HuH-7 (cell line): ENCODE measurements around the gene TMPRSS7.
"Not testable (repeated sequence)": the region's sequence is repeated elsewhere in the genome, so short reads cannot be mapped to it uniquely, and the experiment has no call there.

Experiments
- DNase-seq: peaks from one replicate; pipeline ENCODE4 v3.0.0; 2011; ENCODE audit warnings: low spot score

TMPRSS7 gene

GRCh38 chr3:112072387-112073060 is 38.0 kb downstream of the TMPRSS7 start:
- DNase-seq = not testable (repeated sequence)

DNA sequence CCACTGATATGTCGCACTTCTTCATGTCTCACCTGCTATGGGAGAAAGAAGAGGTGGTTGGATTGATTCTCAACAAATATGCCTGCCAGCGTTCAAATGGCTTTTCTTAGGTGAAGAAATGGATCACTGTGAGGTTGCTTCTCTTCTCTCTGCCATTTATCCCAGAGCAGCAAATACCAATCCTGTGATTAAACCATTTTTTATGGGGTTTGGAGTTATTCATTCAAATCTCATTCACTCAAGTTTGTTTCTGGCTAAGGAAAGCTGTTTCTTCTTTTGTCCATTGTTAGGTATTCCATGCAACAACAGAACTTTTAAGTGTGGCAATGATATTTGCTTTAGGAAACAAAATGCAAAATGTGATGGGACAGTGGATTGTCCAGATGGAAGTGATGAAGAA is 39.5 kb downstream of the TMPRSS7 start:
- no peak for DNase-seq

DNA sequence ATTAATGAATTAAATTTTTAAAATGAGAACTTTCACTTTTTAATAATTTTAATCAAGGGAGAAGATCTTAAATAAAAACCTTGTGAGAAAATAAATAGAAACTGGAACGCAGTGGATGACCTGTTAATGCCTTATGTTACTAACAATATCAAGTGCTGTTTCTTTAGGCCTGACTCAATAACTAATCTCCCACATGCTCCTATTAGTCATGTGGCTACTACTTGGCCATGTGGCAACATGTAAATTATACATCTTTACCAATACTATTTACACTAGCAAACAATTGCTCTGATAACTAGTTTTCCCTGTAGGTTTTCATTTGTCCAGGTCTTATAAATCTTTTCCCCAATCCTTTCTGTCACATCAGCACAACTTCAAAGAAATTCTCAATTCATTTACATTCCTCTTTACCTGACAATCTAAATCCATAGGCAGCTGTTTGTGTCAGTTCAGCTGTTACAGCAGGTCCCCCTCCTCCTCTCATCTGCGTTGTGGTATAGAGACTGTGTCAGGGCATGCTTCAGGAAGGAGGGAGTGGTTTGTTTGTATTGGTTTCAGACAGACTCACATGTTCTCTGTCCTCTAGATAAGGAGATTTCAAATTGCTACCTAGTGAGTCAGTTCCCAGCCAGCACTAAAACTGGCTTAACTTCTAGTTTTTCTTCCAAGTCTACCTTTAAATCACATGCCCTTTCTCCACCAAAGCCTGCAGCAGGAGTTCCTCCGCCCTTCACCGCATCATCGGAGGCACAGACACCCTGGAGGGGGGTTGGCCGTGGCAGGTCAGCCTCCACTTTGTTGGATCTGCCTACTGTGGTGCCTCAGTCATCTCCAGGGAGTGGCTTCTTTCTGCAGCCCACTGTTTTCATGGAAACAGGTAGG is 40.3 kb downstream of the TMPRSS7 start:
- DNase-seq = peak; percentile 73

DNA sequence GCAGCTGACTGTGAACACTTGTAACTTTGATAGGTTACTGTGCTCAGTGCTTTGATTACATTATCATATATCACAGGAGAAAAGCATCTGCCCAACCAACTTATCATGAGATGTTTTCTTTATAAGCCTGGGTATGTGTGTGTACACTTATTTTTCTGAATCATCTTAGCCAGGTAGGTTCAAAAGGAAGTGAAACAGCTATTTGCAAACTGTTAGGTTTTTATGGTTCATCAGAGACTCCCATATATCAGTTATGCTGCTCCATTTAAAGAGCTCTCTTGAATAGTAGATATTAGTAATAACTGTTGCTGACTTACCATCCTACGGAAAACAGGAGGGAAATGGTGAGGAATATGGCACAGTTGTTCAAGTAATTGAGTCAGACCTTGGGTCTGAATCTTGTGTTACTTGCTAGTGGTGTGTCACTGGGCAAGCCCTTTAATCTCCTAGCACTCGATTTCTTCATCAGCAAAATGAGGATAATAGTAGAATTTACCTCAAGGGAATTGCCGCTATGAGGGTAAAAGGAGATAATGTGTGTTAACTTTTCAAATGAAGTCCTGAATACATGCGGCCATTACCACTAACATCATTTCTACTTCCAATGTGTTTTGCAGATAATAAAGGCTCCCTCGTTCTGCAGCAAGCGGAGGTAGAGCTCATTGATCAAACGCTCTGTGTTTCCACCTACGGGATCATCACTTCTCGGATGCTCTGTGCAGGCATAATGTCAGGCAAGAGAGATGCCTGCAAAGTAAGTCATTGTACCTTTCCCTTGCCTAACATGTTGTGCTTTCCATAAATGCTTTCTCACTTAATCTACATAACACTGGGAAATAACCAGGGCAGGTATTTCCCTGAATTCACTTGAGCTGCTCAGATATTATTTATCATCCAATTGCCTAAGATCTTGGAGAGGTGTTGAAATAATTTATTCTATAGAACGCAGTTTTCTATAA is 43.9 kb downstream of the TMPRSS7 start:
- DNase-seq = no peak

DNA sequence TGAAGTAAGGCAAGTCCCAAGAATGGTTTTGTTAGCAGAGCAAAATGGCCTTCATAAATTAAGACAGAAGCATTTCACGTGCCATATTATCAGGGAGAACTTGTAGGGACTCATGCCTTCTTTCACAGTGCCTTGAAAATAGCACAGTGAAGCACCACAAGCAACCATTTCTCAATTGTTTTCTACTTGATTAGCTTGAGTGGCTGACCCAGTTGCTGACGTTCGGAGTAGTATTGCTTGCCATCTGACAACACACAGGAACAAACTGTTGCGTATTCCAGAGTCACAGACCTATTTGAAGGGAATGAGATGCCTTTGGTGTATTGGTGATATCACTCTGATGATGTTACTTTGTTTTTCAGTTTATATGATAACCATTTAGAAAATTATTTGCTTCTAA is 48.7 kb downstream of the TMPRSS7 start:
- no peak for DNase-seq

DNA sequence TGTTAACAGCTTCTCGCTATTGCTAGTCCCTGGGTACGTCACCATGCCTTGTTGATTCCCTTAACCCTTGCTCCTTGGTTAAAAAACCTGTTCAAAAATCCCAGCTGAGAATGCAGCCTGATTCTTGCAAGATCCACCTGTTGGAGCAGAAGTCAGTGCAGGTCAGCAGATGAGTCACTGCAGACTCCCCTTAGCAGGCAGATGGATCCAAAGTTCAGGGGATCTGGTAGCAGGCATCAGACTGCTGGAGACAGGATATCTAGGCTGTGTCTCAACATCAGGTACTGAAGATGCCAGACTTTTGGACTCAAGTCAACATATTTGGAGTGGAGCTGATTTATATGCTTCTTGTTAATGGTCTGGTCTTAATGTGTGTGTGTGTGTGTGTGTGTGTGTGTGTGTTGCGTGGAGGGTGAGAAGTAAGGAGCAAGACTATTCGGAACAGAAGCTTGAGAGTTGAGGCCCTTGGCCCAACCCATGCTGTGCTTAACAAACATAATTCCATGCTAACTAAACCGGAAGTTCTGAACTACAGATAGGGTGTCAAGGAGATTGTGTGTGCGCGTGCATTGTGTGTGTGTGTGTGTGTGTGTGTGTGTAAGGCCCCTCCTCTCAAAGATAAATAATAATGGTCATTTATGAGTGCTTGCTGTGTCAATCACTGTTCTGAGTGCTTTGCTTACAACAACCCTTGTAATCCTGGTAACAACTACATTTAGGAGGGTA is 50.6 kb downstream of the TMPRSS7 start:
- DNase-seq = no peak

GRCh38 chr3:112085735-112086075 is 51.2 kb downstream of the TMPRSS7 start:
- no peak for DNase-seq

DNA sequence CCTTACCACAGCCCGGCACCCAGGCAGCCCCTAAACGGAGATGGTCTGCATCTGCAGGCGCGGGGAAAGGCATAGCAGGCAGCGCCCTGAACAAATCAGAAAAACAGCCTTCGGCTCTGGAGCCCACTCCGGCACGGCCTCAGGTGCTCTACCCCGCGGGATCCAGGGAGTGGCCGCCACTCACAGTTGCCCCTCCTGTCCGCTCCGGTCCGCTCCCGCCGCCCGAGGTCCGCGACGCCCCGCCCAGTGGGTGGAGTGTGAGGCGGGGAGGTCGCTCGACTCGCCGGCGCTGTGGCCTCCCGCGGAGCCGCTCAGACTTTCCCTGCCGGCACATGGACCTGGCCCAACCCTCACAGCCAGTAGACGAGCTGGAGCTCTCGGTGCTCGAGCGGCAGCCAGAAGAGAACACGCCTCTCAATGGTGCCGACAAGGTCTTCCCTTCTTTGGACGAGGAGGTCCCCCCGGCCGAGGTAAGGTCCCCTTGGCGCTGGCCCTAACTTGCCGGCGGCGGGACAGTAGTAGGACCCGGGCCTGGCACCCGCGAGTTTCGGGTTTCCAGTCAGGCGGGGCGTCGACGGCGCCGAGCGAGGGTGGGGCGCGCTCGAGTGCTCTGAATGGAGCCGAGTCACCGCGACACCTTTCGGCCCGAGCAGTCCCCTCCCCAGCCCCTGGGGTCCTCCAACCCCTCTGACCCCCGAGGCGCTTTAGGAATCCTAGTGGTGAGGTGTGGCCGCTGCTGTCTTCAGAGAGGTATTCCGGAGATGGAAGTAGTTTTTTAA is 51.7 kb downstream of the TMPRSS7 start, which contains the start of gene C3orf52:
Gene C3orf52, plus strand, starts transcription at position 314 of the 779 bp plus-strand sequence. Its CDS starts 19 bp downstream, at position 333.
- peak; percentile 97 for DNase-seq

GRCh38 chr3:112086875-112087524 is 52.5 kb downstream of the TMPRSS7 start:
- no peak for DNase-seq

DNA sequence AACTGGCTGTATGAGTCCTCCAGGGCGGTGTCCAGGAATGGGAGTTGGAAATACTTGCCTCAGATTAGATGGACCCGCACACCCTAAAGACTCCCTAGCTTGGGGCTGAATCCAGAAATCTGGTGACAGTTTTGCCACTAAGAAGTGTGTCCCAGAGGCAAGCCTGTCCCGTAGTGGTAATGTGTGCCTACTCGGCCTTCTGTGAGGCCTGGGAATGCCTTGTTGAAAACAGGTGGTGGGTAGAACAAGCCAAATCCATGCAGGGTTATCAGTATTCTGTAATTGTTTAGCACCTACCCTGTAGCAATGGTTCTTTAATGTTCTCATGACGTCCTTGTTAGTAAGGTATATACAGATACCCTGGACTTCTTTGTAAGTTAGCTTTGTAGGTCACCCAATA is 53.2 kb downstream of the TMPRSS7 start:
- no peak for DNase-seq

GRCh38 chr3:112088944-112089343 is 54.4 kb downstream of the TMPRSS7 start:
- no peak for DNase-seq

DNA sequence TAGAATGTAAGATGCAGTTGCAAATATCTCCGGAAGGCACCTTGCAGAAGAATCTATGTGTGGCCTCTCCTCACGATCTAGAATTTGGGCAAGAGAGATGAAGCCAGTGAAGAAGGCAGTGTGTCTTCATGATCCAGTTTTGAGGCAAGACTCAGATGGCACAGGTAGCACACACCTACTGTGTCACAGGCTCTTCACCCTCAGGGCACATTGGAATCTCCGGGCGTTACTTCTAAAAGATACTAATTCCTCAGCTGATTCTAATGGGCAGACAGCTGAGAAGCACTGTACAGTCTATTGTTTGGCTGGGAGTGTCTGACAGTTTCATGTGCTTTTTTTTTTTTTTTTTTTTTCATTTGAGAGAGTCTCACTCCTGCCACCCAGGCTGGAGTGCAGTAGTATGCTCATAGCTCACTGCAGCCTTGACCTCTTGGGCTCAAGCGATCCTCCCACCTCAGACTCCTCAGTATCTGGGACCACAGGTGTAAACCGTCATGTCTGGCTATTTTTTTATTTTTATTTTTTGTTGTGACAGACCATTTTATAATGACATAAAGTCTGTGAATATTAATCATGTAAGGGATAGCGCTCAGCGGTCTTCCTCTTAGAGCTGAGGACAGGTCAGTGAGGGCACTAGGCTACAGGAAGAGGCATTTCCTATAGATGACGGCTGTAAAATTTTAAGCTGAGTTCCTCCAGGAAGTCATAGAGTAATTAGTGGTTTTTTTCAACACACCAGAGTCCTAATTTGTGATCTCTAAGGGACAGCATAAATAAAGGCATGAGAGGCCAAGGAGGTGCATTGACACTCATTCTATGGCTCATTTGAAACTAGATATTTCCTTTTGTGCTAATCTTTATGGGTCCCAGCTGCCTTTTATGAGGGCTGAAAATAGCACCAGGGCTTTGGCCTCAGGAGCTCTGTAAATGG is 55.7 kb downstream of the TMPRSS7 start:
- peak; percentile 57 for DNase-seq

DNA sequence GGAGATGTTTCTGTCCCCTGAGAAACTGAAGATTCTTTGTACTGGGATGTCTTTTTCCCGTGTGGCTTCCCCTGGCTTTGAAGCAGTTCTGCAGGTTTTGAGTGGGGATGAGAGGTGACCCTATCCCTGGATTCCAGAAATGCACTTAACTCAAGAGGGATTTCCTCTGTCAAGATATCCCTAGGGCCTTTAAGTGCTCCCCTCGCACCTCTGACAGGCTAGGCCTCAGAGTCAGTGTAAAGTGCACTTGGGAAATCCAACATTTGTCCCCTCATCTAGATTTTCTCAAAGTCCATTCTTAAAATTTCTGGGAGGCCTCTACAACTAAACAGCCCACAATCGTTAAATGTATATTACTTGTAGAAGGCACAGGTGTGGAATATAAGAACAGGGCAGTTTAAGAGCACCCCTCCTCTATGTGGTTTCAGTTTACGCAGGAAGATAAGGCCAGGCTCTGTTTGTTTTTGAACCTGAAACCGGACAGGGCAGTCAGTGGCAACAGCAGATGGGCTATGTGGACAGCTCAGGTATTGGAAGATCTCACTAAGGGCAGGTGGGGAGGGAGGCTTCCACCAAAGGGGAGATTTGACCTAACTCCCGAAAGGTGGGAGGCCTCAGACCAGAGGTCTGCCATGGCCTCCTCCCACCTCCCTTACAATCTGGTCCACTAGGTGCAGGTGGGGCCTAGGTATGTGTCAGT is 56.5 kb downstream of the TMPRSS7 start:
- DNase-seq = peak; percentile 68

DNA sequence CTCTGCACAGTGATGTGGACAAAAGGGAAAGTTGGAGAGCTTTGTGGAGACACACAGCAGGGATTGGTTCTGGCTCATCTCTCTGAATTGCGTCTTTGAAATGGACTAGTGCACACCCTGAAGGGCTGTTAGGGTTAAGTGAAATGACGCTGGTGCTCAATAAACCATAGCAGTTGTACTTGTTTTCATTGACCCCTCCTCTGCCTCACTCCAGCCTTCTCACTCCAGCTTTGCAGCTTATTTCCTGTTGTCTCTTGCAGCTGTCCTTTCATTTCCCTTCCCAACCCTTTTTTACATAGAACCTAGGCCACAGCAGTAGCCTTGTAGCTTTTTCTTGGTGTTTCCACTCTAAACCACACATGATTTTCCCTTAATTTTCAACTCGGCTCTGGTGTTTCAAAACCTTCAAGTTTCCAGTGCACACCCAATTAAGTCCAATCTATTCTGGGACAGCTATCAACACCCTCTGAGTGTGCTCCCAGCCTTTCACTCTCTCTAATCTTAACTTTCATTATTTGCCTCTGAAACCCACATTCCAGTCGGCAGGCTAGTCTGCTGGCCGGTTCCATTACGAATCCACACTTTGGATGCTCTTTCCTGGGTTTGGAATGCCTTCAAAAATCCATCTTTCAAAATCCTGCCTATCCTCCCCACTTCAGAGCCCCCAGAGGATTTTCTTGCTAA is 58.1 kb downstream of the TMPRSS7 start:
- DNase-seq = no peak

DNA sequence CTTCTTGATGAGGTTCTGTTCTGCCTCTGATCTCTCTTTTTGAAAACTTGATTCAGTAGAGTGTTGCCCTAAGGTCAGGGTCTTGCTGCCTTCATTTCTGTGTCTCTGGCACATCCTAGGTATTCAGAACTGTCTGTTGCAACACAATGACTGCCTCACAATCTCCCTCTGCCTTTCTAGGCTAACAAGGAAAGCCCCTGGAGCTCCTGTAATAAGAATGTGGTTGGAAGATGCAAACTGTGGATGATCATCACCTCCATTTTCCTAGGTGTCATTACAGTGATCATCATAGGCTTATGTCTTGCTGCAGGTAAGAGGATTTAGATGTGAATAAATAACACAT is 58.6 kb downstream of the TMPRSS7 start:
- no peak for DNase-seq

DNA sequence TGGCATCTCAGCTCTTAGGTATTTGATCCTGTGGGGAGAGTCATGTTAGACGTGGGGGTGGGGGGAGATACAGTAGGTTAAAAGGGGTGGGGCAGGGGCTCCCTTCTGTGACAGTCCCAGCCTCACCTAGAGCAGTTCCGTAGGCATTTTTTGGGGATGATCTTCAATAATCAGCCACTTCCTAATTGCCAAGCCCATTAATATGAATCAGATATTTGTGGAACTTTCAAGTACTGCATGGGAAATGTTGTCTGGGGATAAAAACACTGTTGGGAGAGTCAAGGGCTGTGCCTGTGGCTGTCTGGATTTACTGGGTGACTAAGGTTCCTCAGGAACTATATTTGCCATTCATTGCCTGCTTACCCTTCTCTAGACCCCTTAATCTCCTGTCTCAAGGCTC is 61.2 kb downstream of the TMPRSS7 start:
- no peak for DNase-seq

DNA sequence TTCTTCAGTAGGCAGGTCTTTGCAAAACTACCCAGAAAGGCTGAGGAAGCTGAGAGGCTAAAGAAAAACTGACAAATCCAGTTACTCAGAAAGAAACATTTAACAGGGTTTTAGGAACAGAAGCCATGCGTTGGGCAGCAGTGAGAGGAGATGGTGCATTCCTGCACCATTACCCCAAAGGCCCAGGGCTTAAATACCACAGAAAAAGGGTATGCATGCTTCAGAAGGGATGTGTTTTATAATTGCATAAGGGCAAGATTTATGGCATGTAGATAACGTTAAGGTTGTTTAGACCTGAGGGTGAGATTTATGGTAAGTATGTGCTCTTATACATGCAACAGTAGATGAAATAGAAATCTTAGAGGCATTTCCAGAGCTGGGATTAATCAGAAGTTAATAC is 61.6 kb downstream of the TMPRSS7 start:
- no peak for DNase-seq

DNA sequence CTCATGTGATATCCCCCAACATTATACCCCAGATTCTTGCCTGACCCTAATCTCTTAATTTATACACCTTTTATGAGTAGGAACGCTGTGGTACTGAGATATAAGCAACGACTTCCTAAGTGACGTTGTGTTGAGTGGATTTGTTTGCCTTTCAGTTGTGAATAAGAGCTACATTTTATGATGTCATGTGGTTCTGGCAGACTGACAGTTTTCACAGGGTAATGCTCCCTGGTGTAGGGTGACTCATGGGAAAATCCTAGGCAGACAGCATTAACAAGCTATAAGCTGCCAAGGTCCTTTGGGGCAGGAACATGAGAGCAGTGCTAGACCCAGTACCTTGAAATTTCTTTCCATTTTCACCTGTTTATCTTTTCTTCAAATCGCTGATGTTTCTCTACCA is 62.8 kb downstream of the TMPRSS7 start:
- DNase-seq = no peak
